GM12878 (cell line): ENCODE results near the gene TBC1D5. TPM values are rescaled to one million over a fixed set of nuclear protein-coding genes. Genes with fewer than 3 reads are reported as not detected.

ENCODE experiments used
- CBFB ChIP-seq: IDR thresholded peaks from 2 replicates; pipeline ENCODE4 v1.6.1; 2016; ENCODE audit warnings: antibody characterized with exemption, low read depth
- CHD2 ChIP-seq: IDR thresholded peaks from 2 replicates; pipeline ENCODE4 v1.6.1; 2011; ENCODE audit warnings: low read depth, low read length, improper control_type of control experiment, borderline replicate concordance
- EED ChIP-seq: sonication (generic); IDR thresholded peaks from 2 replicates; pipeline ENCODE4 v1.6.1; 2016; ENCODE audit warnings: antibody characterized with exemption, low read depth
- IKZF2 ChIP-seq, 2 experiments: fragments of 450-650 bp; IDR thresholded peaks; 2 replicates each; pipeline ENCODE4 v1.6.1; 2017; ENCODE audit warnings: mild to moderate bottlenecking in 2 of 2, moderate library complexity in 2 of 2
- IRF4 ChIP-seq: IDR thresholded peaks from 2 replicates; pipeline ENCODE4 v1.6.1; 2011; ENCODE audit warnings: low read depth, low read length
- MEF2A ChIP-seq: IDR thresholded peaks from 2 replicates; pipeline ENCODE4 v1.6.1; 2011; ENCODE audit warnings: low read depth, mild to moderate bottlenecking, low read length, moderate library complexity; ENCODE audit not compliant: insufficient read depth
- MTA3 ChIP-seq: IDR thresholded peaks from 2 replicates; pipeline ENCODE4 v1.6.1; 2012; ENCODE audit warnings: low read length, inconsistent platforms, borderline replicate concordance
- MXI1 ChIP-seq: fragments of 150-350 bp; IDR thresholded peaks from 2 replicates; pipeline ENCODE4 v1.6.1; 2011; ENCODE audit warnings: low read depth, mild to moderate bottlenecking, inconsistent platforms, low read length, improper control_type of control experiment
- RUNX3 ChIP-seq: IDR thresholded peaks from 2 replicates; pipeline ENCODE4 v1.6.1; 2012; ENCODE audit warnings: low read length, inconsistent platforms
- SP1 ChIP-seq: IDR thresholded peaks from one replicate; pipeline ENCODE4 v1.6.1; 2011; ENCODE audit warnings: low read depth, low read length
- ZNF24 ChIP-seq: fragments of 450-650 bp; IDR thresholded peaks from 2 replicates; pipeline ENCODE4 v1.6.1; 2017; ENCODE audit warnings: antibody characterized with exemption, mild to moderate bottlenecking
- ZNF384 ChIP-seq: IDR thresholded peaks from 2 replicates; pipeline ENCODE4 v1.6.1; 2012; ENCODE audit warnings: low read depth, mild to moderate bottlenecking, low read length, improper control_type of control experiment, borderline replicate concordance
- polyA plus RNA-seq, 11 experiments: library from polyadenylated mRNA; depleted of rRNA in 4 of 11; unstranded in 6 of 11; stranded (reverse) in 5 of 11; fragments of >200 nt; fragmentation: Nextera tagmentation in 4 of 11; fragmentation: Illumina TruSeq in 1 of 11; extraction: Ambion mirVana in 4 of 11; extraction: Trizol in 1 of 11; gene quantifications; 1 replicate in 1 of 11; 2 replicates in 10 of 11; pipeline versions ENCODE4 v1.2.1 to v1.2.3, GENCODE V29; 2011 to 2016; ENCODE audit warnings: inconsistent platforms in 2 of 11, missing spikeins in 2 of 11, low read depth in 1 of 11
- total RNA-seq, 4 experiments: library from RNA; depleted of rRNA in 3 of 4; stranded (reverse); fragments of >200 nt in 3 of 4; fragmentation: Illumina TruSeq in 1 of 4; extraction: Trizol in 1 of 4; gene quantifications; 2 replicates each; pipeline versions ENCODE4 v1.2.1 to v1.2.3, GENCODE V29; 2013 to 2021
- TF ChIP-seq, protein P1 (sequence below): fragments of 450-650 bp; IDR thresholded peaks from 2 replicates; pipeline ENCODE4 v1.6.1; 2017; ENCODE audit warnings: mild to moderate bottlenecking, low read depth, inconsistent platforms; ENCODE audit not compliant: poor library complexity, severe bottlenecking
- TF ChIP-seq, protein P2 (sequence below), 3 experiments: IDR thresholded peaks in 2 of 3; conservative IDR thresholded peaks in 1 of 3; 2 replicates each; pipeline ENCODE4 v1.5.1; 2011; ENCODE audit warnings: low read depth in 3 of 3, low read length in 3 of 3, mild to moderate bottlenecking in 3 of 3, control low read depth in 2 of 3, moderate library complexity in 2 of 3, inconsistent platforms in 1 of 3, mixed read lengths in 1 of 3; ENCODE audit not compliant: control insufficient read depth in 2 of 3, insufficient read depth in 1 of 3; ENCODE audit errors: extremely low read depth in 1 of 3
- TF ChIP-seq, protein P3 (sequence below): IDR thresholded peaks from 2 replicates; pipeline ENCODE4 v1.6.1; 2011; ENCODE audit warnings: low read depth, mild to moderate bottlenecking, low read length, moderate library complexity, borderline replicate concordance; ENCODE audit errors: extremely low read depth
- TF ChIP-seq, protein P4 (sequence below): IDR thresholded peaks from 2 replicates; pipeline ENCODE4 v1.6.1; 2012; ENCODE audit warnings: mild to moderate bottlenecking, low read depth, low read length
- TF ChIP-seq, protein P5 (sequence below): fragments of 450-650 bp; formaldehyde crosslinking; IDR thresholded peaks from 2 replicates; pipeline ENCODE4 v1.4.0; 2022; ENCODE audit warnings: mild to moderate bottlenecking, moderate library complexity

Gene TBC1D5
- total and polyA plus RNA-seq, 10 of the 15 experiments (the other 5 are each of a cell fraction or from before 2014, with no cell fraction given) = 5.5 to 61.0 (median 43.8) TPM

DNA sequence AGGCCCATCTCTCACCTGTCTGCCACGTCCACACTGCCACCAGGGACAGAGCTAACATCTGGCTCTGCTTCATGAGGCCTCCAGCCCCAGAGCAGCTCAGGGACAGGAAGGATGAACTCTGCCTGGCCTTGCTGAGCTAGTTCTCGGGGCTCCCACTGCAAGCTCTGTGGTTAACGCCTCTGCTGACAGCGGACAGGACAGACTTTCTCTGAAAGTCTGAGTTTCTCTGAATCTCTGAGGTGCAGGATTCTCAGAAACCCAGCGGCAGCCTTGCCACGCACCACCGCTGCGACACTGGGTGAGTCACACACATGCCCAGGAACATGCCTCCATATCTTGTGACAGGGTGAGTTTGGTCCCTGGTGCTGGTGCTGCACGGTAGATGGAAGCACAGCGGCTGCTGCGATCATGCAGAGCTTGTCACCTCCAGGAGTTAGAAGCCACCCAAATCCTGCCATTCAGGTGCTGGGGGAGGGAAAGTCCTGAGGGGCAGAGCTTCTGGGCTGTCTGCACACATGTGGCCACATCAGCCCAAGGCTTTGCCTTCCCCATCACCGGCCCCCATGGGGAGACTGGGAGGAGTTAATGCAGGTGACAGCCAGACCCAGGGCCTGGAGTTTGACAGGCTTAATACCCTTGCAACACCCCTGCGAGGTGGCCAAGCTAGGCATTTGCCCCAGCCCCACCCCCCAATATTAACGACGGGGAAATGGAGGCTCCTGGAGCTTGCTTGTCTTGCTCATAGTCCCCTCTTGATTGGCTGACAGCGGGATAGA is 590.6 kb downstream of the TBC1D5 start (continued):
- TF ChIP-seq, protein P1, sequence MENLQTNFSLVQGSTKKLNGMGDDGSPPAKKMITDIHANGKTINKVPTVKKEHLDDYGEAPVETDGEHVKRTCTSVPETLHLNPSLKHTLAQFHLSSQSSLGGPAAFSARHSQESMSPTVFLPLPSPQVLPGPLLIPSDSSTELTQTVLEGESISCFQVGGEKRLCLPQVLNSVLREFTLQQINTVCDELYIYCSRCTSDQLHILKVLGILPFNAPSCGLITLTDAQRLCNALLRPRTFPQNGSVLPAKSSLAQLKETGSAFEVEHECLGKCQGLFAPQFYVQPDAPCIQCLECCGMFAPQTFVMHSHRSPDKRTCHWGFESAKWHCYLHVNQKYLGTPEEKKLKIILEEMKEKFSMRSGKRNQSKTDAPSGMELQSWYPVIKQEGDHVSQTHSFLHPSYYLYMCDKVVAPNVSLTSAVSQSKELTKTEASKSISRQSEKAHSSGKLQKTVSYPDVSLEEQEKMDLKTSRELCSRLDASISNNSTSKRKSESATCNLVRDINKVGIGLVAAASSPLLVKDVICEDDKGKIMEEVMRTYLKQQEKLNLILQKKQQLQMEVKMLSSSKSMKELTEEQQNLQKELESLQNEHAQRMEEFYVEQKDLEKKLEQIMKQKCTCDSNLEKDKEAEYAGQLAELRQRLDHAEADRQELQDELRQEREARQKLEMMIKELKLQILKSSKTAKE = peak; percentile 99
- TF ChIP-seq, protein P2, sequence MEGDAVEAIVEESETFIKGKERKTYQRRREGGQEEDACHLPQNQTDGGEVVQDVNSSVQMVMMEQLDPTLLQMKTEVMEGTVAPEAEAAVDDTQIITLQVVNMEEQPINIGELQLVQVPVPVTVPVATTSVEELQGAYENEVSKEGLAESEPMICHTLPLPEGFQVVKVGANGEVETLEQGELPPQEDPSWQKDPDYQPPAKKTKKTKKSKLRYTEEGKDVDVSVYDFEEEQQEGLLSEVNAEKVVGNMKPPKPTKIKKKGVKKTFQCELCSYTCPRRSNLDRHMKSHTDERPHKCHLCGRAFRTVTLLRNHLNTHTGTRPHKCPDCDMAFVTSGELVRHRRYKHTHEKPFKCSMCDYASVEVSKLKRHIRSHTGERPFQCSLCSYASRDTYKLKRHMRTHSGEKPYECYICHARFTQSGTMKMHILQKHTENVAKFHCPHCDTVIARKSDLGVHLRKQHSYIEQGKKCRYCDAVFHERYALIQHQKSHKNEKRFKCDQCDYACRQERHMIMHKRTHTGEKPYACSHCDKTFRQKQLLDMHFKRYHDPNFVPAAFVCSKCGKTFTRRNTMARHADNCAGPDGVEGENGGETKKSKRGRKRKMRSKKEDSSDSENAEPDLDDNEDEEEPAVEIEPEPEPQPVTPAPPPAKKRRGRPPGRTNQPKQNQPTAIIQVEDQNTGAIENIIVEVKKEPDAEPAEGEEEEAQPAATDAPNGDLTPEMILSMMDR (IDR thresholded peaks at IDR 0.05 in 2 of 3, conservative IDR thresholded peaks at IDR 0.05 in 1 of 3; ENCODE audit: control insufficient read depth in 2 of 3, extremely low read depth in 1 of 3, insufficient read depth in 1 of 3, low read depth in 3 of 3, low read length in 3 of 3) = 0 out of 6 replicates have a peak, but pooled peaks of 1 of the 3 experiments have one; percentile 1
- TF ChIP-seq, protein P3, sequence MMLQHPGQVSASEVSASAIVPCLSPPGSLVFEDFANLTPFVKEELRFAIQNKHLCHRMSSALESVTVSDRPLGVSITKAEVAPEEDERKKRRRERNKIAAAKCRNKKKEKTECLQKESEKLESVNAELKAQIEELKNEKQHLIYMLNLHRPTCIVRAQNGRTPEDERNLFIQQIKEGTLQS = no peak
- TF ChIP-seq RUNX3 = peak; percentile 97
- TF ChIP-seq IKZF2 (IDR thresholded peaks at IDR 0.05) = peak; percentile 91 to 93; a peak in 3 of 4 replicates
- TF ChIP-seq SP1 = peak; percentile 62
- 0 out of 2 replicates have a peak, but pooled peaks have one; percentile 57 for TF ChIP-seq IRF4
- TF ChIP-seq ZNF384 = 0 out of 2 replicates have a peak, but pooled peaks have one; percentile 17
- peak; percentile 72 for TF ChIP-seq MEF2A
- TF ChIP-seq, protein P4, sequence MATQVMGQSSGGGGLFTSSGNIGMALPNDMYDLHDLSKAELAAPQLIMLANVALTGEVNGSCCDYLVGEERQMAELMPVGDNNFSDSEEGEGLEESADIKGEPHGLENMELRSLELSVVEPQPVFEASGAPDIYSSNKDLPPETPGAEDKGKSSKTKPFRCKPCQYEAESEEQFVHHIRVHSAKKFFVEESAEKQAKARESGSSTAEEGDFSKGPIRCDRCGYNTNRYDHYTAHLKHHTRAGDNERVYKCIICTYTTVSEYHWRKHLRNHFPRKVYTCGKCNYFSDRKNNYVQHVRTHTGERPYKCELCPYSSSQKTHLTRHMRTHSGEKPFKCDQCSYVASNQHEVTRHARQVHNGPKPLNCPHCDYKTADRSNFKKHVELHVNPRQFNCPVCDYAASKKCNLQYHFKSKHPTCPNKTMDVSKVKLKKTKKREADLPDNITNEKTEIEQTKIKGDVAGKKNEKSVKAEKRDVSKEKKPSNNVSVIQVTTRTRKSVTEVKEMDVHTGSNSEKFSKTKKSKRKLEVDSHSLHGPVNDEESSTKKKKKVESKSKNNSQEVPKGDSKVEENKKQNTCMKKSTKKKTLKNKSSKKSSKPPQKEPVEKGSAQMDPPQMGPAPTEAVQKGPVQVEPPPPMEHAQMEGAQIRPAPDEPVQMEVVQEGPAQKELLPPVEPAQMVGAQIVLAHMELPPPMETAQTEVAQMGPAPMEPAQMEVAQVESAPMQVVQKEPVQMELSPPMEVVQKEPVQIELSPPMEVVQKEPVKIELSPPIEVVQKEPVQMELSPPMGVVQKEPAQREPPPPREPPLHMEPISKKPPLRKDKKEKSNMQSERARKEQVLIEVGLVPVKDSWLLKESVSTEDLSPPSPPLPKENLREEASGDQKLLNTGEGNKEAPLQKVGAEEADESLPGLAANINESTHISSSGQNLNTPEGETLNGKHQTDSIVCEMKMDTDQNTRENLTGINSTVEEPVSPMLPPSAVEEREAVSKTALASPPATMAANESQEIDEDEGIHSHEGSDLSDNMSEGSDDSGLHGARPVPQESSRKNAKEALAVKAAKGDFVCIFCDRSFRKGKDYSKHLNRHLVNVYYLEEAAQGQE = peak; percentile 64; the same call in 1 of the 2 replicates
- TF ChIP-seq ZNF24 = peak; percentile 33; the same call in 1 of the 2 replicates
- TF ChIP-seq, protein P5, sequence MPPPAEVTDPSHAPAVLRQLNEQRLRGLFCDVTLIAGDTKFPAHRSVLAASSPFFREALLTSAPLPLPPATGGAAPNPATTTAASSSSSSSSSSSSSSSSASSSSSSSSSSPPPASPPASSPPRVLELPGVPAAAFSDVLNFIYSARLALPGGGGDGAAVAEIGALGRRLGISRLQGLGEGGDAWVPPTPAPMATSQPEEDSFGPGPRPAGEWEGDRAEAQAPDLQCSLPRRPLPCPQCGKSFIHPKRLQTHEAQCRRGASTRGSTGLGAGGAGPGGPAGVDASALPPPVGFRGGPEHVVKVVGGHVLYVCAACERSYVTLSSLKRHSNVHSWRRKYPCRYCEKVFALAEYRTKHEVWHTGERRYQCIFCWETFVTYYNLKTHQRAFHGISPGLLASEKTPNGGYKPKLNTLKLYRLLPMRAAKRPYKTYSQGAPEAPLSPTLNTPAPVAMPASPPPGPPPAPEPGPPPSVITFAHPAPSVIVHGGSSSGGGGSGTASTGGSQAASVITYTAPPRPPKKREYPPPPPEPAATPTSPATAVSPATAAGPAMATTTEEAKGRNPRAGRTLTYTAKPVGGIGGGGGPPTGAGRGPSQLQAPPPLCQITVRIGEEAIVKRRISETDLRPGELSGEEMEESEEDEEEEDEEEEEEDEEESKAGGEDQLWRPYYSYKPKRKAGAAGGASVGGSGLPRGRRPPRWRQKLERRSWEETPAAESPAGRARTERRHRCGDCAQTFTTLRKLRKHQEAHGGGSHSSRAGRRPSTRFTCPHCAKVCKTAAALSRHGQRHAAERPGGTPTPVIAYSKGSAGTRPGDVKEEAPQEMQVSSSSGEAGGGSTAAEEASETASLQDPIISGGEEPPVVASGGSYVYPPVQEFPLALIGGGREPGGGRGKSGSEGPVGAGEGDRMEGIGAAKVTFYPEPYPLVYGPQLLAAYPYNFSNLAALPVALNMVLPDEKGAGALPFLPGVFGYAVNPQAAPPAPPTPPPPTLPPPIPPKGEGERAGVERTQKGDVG (CRISPR knock-in tag) = no peak
- no peak; the same call in 1 of the 2 replicates for TF ChIP-seq MTA3
- TF ChIP-seq CHD2 = peak; percentile 68; the same call in 1 of the 2 replicates
- TF ChIP-seq EED = peak; percentile 68
- TF ChIP-seq MXI1 = peak; percentile 55; the same call in 1 of the 2 replicates
- TF ChIP-seq CBFB = peak; percentile 93; the same call in 1 of the 2 replicates
